GM12878 (cell line): ENCODE data around the gene ST7. TPM values are rescaled to one million over a fixed set of nuclear protein-coding genes. Genes with fewer than 3 reads are reported as not detected.

ENCODE experiments used
- ATAC-seq: fragments of 200-7000 bp; cut with Tn5 transposase; 3 replicates; pipeline ENCODE4 v1.9.1; 2020; ENCODE audit warnings: mild to moderate bottlenecking, moderate library complexity
- BruUV-seq: library from RNA; stranded (reverse); fragments of 400-500 nt; replicated peaks from 2 replicates; lab custom pipeline; 2021; lab: Mats Ljungman, UMichigan
- CTCF ChIA-PET: fragments of 300-600 bp; sonication (Branson Sonifier 250); formaldehyde crosslinking; extraction: SDS; loops from one replicate; lab custom pipeline; 2021; ENCODE audit warnings: inconsistent platforms; lab: Yijun Ruan, JAX
- POLR2A ChIA-PET: fragments of 350-600 bp; formaldehyde crosslinking; extraction: SDS; loops from one replicate; lab custom pipeline; 2021; ENCODE audit warnings: inconsistent platforms; lab: Charles Lee
- RAD21 ChIA-PET: fragments of 300-600 bp; sonication (Branson Sonifier 250); formaldehyde crosslinking; loops from one replicate; lab custom pipeline; 2023; ENCODE audit warnings: antibody characterized with exemption; ENCODE audit not compliant: unreplicated experiment; lab: Charles Lee
- SMC1A ChIA-PET: fragments of 300-600 bp; sonication (Branson Sonifier 250); formaldehyde crosslinking; loops from one replicate; lab custom pipeline; 2023; ENCODE audit not compliant: unreplicated experiment, uncharacterized antibody; lab: Charles Lee
- DNase-seq: peaks from one replicate; pipeline ENCODE4 v3.0.0-alpha.2; 2011; ENCODE audit warnings: low read depth, low spot score
- FAIRE-seq: peaks from 3 replicates; lab custom pipeline; 2011; peaks lifted over from hg19 to GRCh38; lab: Jason Lieb, UNC
- H2AFZ ChIP-seq: 2 replicates; pipeline ENCODE4 v1.6.0; 2011; ENCODE audit warnings: low read depth, low read length, control low read depth; ENCODE audit not compliant: control insufficient read depth
- H3K27ac ChIP-seq: 2 replicates; pipeline ENCODE4 v1.5.1; 2011; ENCODE audit warnings: control low read depth; ENCODE audit not compliant: control insufficient read depth, insufficient read depth
- H3K27me3 ChIP-seq, 2 experiments: replicated peaks in 1 of 2; 2 replicates each; pipeline versions ENCODE4 v1.6.0 to v1.6.1; 2011; ENCODE audit warnings: low read length in 1 of 2; ENCODE audit not compliant: control insufficient read depth in 2 of 2, insufficient read depth in 2 of 2
- H3K36me3 ChIP-seq, 2 experiments: 2 replicates each; pipeline ENCODE4 v1.5.1; 2011; ENCODE audit warnings: low read length in 1 of 2; ENCODE audit not compliant: control insufficient read depth in 2 of 2, insufficient read depth in 2 of 2
- H3K4me1 ChIP-seq: 2 replicates; pipeline ENCODE4 v1.6.1; 2011; ENCODE audit warnings: mild to moderate bottlenecking, low read length, moderate library complexity, mixed read lengths; ENCODE audit not compliant: control insufficient read depth, insufficient read depth
- H3K4me2 ChIP-seq: 2 replicates; pipeline ENCODE4 v1.6.0; 2011; ENCODE audit warnings: control low read depth; ENCODE audit not compliant: control insufficient read depth, insufficient read depth
- H3K4me3 ChIP-seq: fragments of 200-600 bp; sonication (generic); 2 replicates; pipeline ENCODE4 v1.5.1; 2016
- H3K79me2 ChIP-seq: 2 replicates; pipeline ENCODE4 v1.6.0; 2011; ENCODE audit warnings: low read length; ENCODE audit not compliant: control insufficient read depth, insufficient read depth
- H3K9ac ChIP-seq: 2 replicates; pipeline ENCODE4 v1.8.0; 2011; ENCODE audit warnings: low read length, control low read depth, mixed read lengths; ENCODE audit not compliant: control insufficient read depth, insufficient read depth
- H3K9me3 ChIP-seq: replicated peaks from 3 replicates; pipeline ENCODE4 v1.5.1; 2011; ENCODE audit warnings: mild to moderate bottlenecking, low read length; ENCODE audit not compliant: control insufficient read depth, insufficient read depth
- H4K20me1 ChIP-seq: 2 replicates; pipeline ENCODE4 v1.6.0; 2011; ENCODE audit not compliant: control insufficient read depth, insufficient read depth
- BRCA1 ChIP-seq: IDR thresholded peaks from 2 replicates; pipeline ENCODE4 v1.6.1; 2011; ENCODE audit warnings: low read depth, low read length, improper control_type of control experiment
- CBX5 ChIP-seq: sonication (generic); IDR thresholded peaks from 2 replicates; pipeline ENCODE4 v1.6.1; 2016; ENCODE audit warnings: low read depth, moderate library complexity, mild to moderate bottlenecking, inconsistent platforms
- EGR1 ChIP-seq, 2 experiments: IDR thresholded peaks; 1 replicate in 1 of 2; 2 replicates in 1 of 2; pipeline ENCODE4 v1.6.1; 2011 to 2012; ENCODE audit warnings: low read depth in 2 of 2, low read length in 2 of 2, borderline replicate concordance in 1 of 2, mild to moderate bottlenecking in 1 of 2, moderate library complexity in 1 of 2
- GATAD2B ChIP-seq: fragments of 450-650 bp; conservative IDR thresholded peaks from 2 replicates; pipeline ENCODE4 v1.6.1; 2017; ENCODE audit warnings: low read depth, mild to moderate bottlenecking, moderate library complexity
- HDAC6 ChIP-seq: fragments of 200-600 bp; sonication (generic); IDR thresholded peaks from one replicate; pipeline ENCODE4 v1.8.0; 2017; ENCODE audit warnings: antibody characterized with exemption; ENCODE audit not compliant: unreplicated experiment
- MTA2 ChIP-seq: fragments of 450-650 bp; IDR thresholded peaks from 2 replicates; pipeline ENCODE4 v1.6.1; 2016; ENCODE audit warnings: low read depth, mild to moderate bottlenecking, moderate library complexity
- NBN ChIP-seq: fragments of 450-650 bp; IDR thresholded peaks from 2 replicates; pipeline ENCODE4 v1.6.1; 2016
- NKRF ChIP-seq: fragments of 450-650 bp; conservative IDR thresholded peaks from 2 replicates; pipeline ENCODE4 v1.6.1; 2017; ENCODE audit warnings: mild to moderate bottlenecking, moderate library complexity
- NR2C2 ChIP-seq: IDR thresholded peaks from 2 replicates; pipeline ENCODE4 v1.6.1; 2011; ENCODE audit warnings: borderline replicate concordance, low read depth; ENCODE audit not compliant: control insufficient read depth, insufficient read length
- PML ChIP-seq: IDR thresholded peaks from 2 replicates; pipeline ENCODE4 v1.6.1; 2012; ENCODE audit warnings: low read length, inconsistent platforms
- POLR2AphosphoS2 ChIP-seq: IDR thresholded peaks from 2 replicates; pipeline ENCODE4 v1.6.1; 2011; ENCODE audit warnings: low read depth, mild to moderate bottlenecking, low read length, improper control_type of control experiment, moderate library complexity
- POLR2AphosphoS5 ChIP-seq: IDR thresholded peaks from 2 replicates; pipeline ENCODE4 v1.6.1; 2011; ENCODE audit warnings: mild to moderate bottlenecking, low read length, inconsistent platforms
- ZNF24 ChIP-seq: fragments of 450-650 bp; IDR thresholded peaks from 2 replicates; pipeline ENCODE4 v1.6.1; 2017; ENCODE audit warnings: antibody characterized with exemption, mild to moderate bottlenecking
- WGBS: methylation state at CpG from one replicate; pipeline ENCODE4 v1.1.6; 2016; ENCODE audit warnings: low lambda C conversion rate; ENCODE audit not compliant: insufficient replicate concordance, insufficient coverage; ENCODE audit errors: missing lambda C conversion rate; 5-methylcytosine and 5-hydroxymethylcytosine counted together
- in situ Hi-C: fragments of 300-500 bp; cut with MboI; formaldehyde crosslinking; loops from 9 replicates; pipeline ENCODE4 v1.14.3; 2018; ENCODE audit warnings: mixed read lengths
- intact Hi-C: fragments of 100-400 bp; cut with micrococcal nuclease; formaldehyde crosslinking; loops from one replicate; pipeline ENCODE4 v1.14.2; 2022; ENCODE audit not compliant: unreplicated experiment
- polyA plus RNA-seq, 11 experiments: library from polyadenylated mRNA; depleted of rRNA in 4 of 11; unstranded in 6 of 11; stranded (reverse) in 5 of 11; fragments of >200 nt; fragmentation: Nextera tagmentation in 4 of 11; fragmentation: Illumina TruSeq in 1 of 11; extraction: Ambion mirVana in 4 of 11; extraction: Trizol in 1 of 11; gene quantifications; 1 replicate in 1 of 11; 2 replicates in 10 of 11; pipeline versions ENCODE4 v1.2.1 to v1.2.3, GENCODE V29; 2011 to 2016; ENCODE audit warnings: inconsistent platforms in 2 of 11, missing spikeins in 2 of 11, low read depth in 1 of 11
- total RNA-seq, 4 experiments: library from RNA; depleted of rRNA in 3 of 4; stranded (reverse); fragments of >200 nt in 3 of 4; fragmentation: Illumina TruSeq in 1 of 4; extraction: Trizol in 1 of 4; gene quantifications; 2 replicates each; pipeline versions ENCODE4 v1.2.1 to v1.2.3, GENCODE V29; 2013 to 2021
- TF ChIP-seq, protein P1 (sequence below): fragments of 450-650 bp; IDR thresholded peaks from 2 replicates; pipeline ENCODE4 v1.6.1; 2016; ENCODE audit warnings: mild to moderate bottlenecking
- TF ChIP-seq, protein P2 (sequence below): fragments of 450-650 bp; IDR thresholded peaks from 2 replicates; pipeline ENCODE4 v1.6.1; 2017; ENCODE audit warnings: low read depth, mild to moderate bottlenecking, moderate library complexity

The ST7 gene
- total and polyA plus RNA-seq, 10 of the 15 experiments (the other 5 are each of a cell fraction or from before 2014, with no cell fraction given) = 27.7 to 76.4 (median 53.6) TPM

GRCh38 chr7:117230276-117231046 lies 277.2 kb downstream of the ST7 start (continued):
- TF ChIP-seq NR2C2 (no peak), POLR2AphosphoS5 (no peak), PML (no peak), HDAC6 (no peak), NKRF (no peak), GATAD2B (peak; percentile 68; the same call in 1 of the 2 replicates)
- TF ChIP-seq, protein P1, sequence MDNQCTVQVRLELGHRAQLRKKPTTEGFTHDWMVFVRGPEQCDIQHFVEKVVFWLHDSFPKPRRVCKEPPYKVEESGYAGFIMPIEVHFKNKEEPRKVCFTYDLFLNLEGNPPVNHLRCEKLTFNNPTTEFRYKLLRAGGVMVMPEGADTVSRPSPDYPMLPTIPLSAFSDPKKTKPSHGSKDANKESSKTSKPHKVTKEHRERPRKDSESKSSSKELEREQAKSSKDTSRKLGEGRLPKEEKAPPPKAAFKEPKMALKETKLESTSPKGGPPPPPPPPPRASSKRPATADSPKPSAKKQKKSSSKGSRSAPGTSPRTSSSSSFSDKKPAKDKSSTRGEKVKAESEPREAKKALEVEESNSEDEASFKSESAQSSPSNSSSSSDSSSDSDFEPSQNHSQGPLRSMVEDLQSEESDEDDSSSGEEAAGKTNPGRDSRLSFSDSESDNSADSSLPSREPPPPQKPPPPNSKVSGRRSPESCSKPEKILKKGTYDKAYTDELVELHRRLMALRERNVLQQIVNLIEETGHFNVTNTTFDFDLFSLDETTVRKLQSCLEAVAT = no peak

DNA sequence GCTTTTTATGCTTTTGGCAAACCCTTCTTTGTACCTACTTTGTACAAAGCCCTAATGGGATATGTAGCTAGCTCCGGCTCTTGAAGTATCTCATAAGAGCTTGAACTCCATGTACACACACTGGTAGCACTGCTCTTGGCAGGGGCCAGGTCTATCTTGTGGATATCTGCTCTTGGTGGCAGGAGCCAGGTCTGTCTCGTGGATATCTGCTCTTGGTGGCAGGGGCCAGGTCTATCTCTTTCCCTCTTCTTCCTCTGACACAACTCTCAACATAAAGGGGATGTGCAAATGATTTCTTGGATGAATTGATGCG lies 277.7 kb downstream of the ST7 start:
- FAIRE-seq = no peak
- H3K27me3 ChIP-seq = no peaks in the 10 kb centered on the region
- 33% methylated on average over 3 of the region's 3 CpGs for WGBS
- intact Hi-C loops (loop anchor here (5.0 kb wide), 1 partner anchor 156 kb away; no protein-coding TSS in a partner anchor), in situ Hi-C loops (no loop called here)
- H3K36me3 ChIP-seq = peaks cover 0 to 4% of the 10 kb centered on the region in 2 experiments; a peak in 2 of 4 replicates
- H4K20me1 ChIP-seq = no peaks in the 10 kb centered on the region
- H3K9ac ChIP-seq = no peak overlapping the region
- no peak overlapping the region for H3K4me2 ChIP-seq
- H3K9me3 ChIP-seq = no peaks in the 10 kb centered on the region; the same call in 1 of the 3 replicates
- no TSS peak for BruUV-seq
- H3K27ac ChIP-seq = peak overlapping the region; percentile 50
- no peak overlapping the region for H3K4me3 ChIP-seq
- RAD21 ChIA-PET = interaction anchor here (0.7 to 3.4 kb wide), 13 partner anchors 11 to 219 kb away, joined by 3 to 49 read pairs (median 5); no protein-coding TSS in a partner anchor
- no peak overlapping the region for H2AFZ ChIP-seq
- CTCF ChIA-PET = interaction anchor here (0.6 to 3.2 kb wide), 6 partner anchors 18 to 705 kb away, joined by 3 to 24 read pairs (median 6); no protein-coding TSS in a partner anchor
- DNase-seq = no peak
- POLR2A ChIA-PET = interaction anchor here (0.7 to 2.4 kb wide), 7 partner anchors 11 to 125 kb away, joined by 3 to 16 read pairs (median 5); no protein-coding TSS in a partner anchor
- peaks cover 12% of the 10 kb centered on the region for H3K4me1 ChIP-seq
- no peaks in the 10 kb centered on the region for H3K79me2 ChIP-seq
- ATAC-seq = no peak
- SMC1A ChIA-PET = interaction anchor here (0.7 to 5.6 kb wide), 22 partner anchors 10 to 636 kb away, joined by 3 to 53 read pairs (median 5); no protein-coding TSS in a partner anchor
- TF ChIP-seq POLR2AphosphoS2 (0 out of 2 replicates have a peak, but pooled peaks have one; percentile 33), ZNF24 (0 out of 2 replicates have a peak, but pooled peaks have one; percentile 9), BRCA1 (no peak), CBX5 (0 out of 2 replicates have a peak, but pooled peaks have one; percentile 8), MTA2 (peak; percentile 23; the same call in 1 of the 2 replicates), NBN (no peak), EGR1 (IDR thresholded peaks at IDR 0.05; ENCODE audit: borderline replicate concordance in 1 of 2, low read depth in 2 of 2, low read length in 2 of 2) (no peak), POLR2AphosphoS5 (peak; percentile 50; the same call in 1 of the 2 replicates)
- TF ChIP-seq, protein P2, sequence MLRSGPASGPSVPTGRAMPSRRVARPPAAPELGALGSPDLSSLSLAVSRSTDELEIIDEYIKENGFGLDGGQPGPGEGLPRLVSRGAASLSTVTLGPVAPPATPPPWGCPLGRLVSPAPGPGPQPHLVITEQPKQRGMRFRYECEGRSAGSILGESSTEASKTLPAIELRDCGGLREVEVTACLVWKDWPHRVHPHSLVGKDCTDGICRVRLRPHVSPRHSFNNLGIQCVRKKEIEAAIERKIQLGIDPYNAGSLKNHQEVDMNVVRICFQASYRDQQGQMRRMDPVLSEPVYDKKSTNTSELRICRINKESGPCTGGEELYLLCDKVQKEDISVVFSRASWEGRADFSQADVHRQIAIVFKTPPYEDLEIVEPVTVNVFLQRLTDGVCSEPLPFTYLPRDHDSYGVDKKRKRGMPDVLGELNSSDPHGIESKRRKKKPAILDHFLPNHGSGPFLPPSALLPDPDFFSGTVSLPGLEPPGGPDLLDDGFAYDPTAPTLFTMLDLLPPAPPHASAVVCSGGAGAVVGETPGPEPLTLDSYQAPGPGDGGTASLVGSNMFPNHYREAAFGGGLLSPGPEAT = peak; percentile 48; the same call in 1 of the 2 replicates
